Tibial artery (tissue), 4 donors: ENCODE measurements around the gene PPID.

Experiments
- DNase-seq, 2 donors: peaks; one replicate each; pipeline ENCODE4 v3.0.0-alpha.2; 2019
- H3K27ac ChIP-seq, 2 donors: fragments of 200-600 bp; sonication (generic) in 1 of 2; 1 replicate in 1 of 2; 2 replicates in 1 of 2; pipeline ENCODE4 v1.5.1; 2018 to 2019; ENCODE audit warnings: mild to moderate bottlenecking in 1 of 2
- H3K27me3 ChIP-seq, 2 donors: fragments of 200-600 bp; sonication (generic) in 1 of 2; one replicate each; pipeline versions ENCODE4 v1.5.1 to v1.6.0; 2016 to 2019
- H3K36me3 ChIP-seq, 3 donors: fragments of 200-600 bp; sonication (generic) in 2 of 3; one replicate each; pipeline ENCODE4 v1.5.1; 2016 to 2019; ENCODE audit warnings: mild to moderate bottlenecking in 2 of 3
- H3K4me1 ChIP-seq, 4 donors: fragments of 200-600 bp; sonication (generic) in 2 of 4; 1 replicate in 3 of 4; 2 replicates in 1 of 4; pipeline ENCODE4 v1.5.1; 2016 to 2019
- H3K4me3 ChIP-seq, 2 donors: fragments of 200-600 bp; sonication (generic) in 1 of 2; 1 replicate in 1 of 2; 2 replicates in 1 of 2; pipeline ENCODE4 v1.5.1; 2018 to 2019; ENCODE audit warnings: mild to moderate bottlenecking in 2 of 2
- H3K9me3 ChIP-seq, 3 donors: fragments of 200-600 bp; sonication (generic) in 1 of 3; one replicate each; pipeline ENCODE4 v1.5.1; 2016 to 2019
- intact Hi-C: fragments of 100-400 bp; cut with DNase I; formaldehyde crosslinking; loops from one replicate; pipeline ENCODE4 v1.15.0; 2023; ENCODE audit warnings: low total_unique reads
- TF ChIP-seq, protein P1 (sequence below), 2 experiments: fragments of 200-600 bp in 1 of 2; fragments of 450-650 bp in 1 of 2; IDR thresholded peaks; one replicate each; pipeline ENCODE4 v1.5.1; 2017 to 2019; ENCODE audit warnings: antibody characterized with exemption in 2 of 2, mild to moderate bottlenecking in 1 of 2, moderate library complexity in 1 of 2

The PPID gene

DNA sequence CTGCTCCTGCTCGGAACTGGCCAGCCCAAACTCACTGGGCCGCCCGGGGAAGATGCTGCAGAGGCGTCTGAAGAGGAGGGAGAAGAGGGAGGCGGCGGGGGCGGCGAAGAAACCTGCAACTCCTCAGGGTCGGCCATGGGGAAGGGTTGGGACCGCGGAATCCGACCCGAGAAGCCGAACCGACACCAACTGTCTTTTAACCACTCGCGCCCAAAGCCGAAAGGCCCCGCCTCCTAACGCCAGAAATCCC is 51.6 kb downstream of the PPID start, which contains the start of gene C4orf46:
TSS of gene C4orf46 (minus strand) at position 223 of the 250 bp plus-strand sequence. CDS start at position 137, 86 bp downstream.
- H3K27ac ChIP-seq: peak within 1 kb of the TSS; percentile 94 to 96
- peak within 1 kb of the TSS; percentile 75 to 82 for H3K4me3 ChIP-seq
- H3K9me3 ChIP-seq: no peaks in the 10 kb centered on the region
- TF ChIP-seq, protein P1, sequence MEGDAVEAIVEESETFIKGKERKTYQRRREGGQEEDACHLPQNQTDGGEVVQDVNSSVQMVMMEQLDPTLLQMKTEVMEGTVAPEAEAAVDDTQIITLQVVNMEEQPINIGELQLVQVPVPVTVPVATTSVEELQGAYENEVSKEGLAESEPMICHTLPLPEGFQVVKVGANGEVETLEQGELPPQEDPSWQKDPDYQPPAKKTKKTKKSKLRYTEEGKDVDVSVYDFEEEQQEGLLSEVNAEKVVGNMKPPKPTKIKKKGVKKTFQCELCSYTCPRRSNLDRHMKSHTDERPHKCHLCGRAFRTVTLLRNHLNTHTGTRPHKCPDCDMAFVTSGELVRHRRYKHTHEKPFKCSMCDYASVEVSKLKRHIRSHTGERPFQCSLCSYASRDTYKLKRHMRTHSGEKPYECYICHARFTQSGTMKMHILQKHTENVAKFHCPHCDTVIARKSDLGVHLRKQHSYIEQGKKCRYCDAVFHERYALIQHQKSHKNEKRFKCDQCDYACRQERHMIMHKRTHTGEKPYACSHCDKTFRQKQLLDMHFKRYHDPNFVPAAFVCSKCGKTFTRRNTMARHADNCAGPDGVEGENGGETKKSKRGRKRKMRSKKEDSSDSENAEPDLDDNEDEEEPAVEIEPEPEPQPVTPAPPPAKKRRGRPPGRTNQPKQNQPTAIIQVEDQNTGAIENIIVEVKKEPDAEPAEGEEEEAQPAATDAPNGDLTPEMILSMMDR (IDR thresholded peaks at IDR 0.05): no peak
- H3K4me1 ChIP-seq: peaks cover 0 to 20% (median 14%) of the 10 kb centered on the region in 4 donors
- DNase-seq: no peak
- no peaks in the 10 kb centered on the region for H3K27me3 ChIP-seq
- intact Hi-C loops: no loop called here
- no peaks in the 10 kb centered on the region for H3K36me3 ChIP-seq

DNA sequence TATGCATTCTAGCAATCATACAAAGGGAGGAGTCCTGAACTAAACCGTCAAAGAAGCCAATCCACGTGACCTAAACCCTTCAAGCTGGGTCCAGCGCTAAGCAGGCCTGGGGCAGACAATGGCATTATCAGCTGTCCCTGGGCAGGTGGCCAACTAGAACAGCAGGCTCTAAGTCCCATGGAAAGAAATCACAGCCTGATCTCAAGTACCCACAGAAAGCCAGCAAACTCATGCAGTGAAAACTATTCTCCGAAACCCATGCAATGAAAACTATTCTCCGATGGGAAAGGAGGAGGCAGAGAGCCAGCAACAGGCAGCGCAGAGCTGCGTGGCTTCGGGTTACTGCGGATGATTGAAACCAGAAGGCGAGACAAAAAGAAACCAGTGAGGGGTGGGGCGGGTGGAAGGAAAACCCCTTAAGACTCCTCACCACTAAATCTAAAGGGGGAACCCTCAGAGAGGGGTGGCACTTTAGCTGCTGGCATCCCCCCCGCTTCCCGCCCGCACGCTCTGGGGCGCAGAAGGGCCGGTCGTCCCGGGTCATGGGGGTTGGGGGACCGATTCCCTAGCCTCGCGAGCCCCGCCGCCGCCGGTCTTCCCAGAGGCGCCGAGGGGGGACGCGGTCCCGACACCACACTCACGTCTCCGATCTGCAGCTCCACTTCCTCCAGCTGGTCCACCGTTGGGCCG is 52.1 kb downstream of the PPID start:
- H3K27me3 ChIP-seq: no peaks in the 10 kb centered on the region
- DNase-seq: peak; percentile 42 to 74
- H3K27ac ChIP-seq: peak overlapping the region; percentile 94 to 96
- intact Hi-C loops: no loop called here
- peak overlapping the region; percentile 75 to 82 for H3K4me3 ChIP-seq
- TF ChIP-seq, protein P1 (IDR thresholded peaks at IDR 0.05): no peak
- H3K36me3 ChIP-seq: no peaks in the 10 kb centered on the region
- H3K9me3 ChIP-seq: no peaks in the 10 kb centered on the region
- H3K4me1 ChIP-seq: peaks cover 0 to 20% (median 14%) of the 10 kb centered on the region in 4 donors

DNA sequence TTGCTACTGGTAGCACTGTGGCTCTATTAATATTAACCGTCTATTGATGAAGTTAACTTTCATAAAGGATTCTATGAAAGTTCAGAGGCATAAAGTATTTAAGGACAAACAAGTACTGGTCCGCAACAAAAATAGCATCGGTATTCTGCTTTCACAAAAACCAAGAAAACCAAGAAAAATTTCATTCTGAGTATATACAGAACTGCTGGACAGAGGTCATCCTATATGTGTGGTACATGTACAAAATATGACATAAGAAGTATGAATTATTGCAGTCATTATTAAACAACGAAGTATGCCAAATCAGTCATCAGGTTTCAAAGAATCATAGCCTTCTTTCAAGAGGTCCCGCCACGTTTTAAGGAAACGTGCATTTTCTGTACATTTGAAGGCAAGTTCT is 53.9 kb downstream of the PPID start:
- H3K36me3 ChIP-seq: no peaks in the 10 kb centered on the region
- H3K27ac ChIP-seq: no peak overlapping the region
- H3K9me3 ChIP-seq: no peaks in the 10 kb centered on the region
- no peak for DNase-seq
- H3K4me1 ChIP-seq: peaks cover 0 to 20% (median 14%) of the 10 kb centered on the region in 4 donors
- no peak overlapping the region for H3K4me3 ChIP-seq
- intact Hi-C loops: no loop called here
- H3K27me3 ChIP-seq: no peaks in the 10 kb centered on the region
- TF ChIP-seq, protein P1 (IDR thresholded peaks at IDR 0.05): no peak

DNA sequence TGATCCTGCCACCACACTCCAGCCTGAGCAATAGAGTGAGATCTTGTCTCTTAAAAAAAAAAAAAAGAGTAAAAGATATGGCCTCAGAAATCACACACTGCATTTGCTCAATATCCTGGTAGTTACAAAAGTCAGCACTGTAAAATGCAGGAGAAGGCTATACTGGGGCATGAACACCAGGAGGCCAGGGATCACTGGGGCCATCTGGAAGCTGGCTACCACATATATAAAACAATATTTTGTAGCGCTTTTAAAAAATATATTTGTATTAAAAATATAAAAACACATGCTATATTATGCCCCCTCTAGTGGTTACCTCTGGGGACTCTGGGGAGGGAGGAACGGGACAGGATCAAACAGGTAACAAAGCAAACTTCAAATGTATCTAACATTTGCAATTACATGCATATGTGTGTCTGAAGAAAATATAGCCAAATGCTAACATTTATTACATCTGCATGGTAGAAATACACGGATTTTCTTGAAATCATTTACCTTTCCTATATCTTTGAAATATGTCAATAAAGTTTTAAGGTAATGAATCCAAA is 55.5 kb downstream of the PPID start:
- intact Hi-C loops: no loop called here
- TF ChIP-seq, protein P1 (IDR thresholded peaks at IDR 0.05): peak in 1 of 2 experiments; percentile 34
- Histone ChIP-seq H3K4me1 (peaks cover 0 to 13% (median 7%) of the 10 kb centered on the region in 4 donors), H3K27ac (no peak overlapping the region), H3K9me3 (no peaks in the 10 kb centered on the region), H3K27me3 (no peaks in the 10 kb centered on the region), H3K4me3 (no peak overlapping the region), H3K36me3 (no peaks in the 10 kb centered on the region)
- DNase-seq: no peak

DNA sequence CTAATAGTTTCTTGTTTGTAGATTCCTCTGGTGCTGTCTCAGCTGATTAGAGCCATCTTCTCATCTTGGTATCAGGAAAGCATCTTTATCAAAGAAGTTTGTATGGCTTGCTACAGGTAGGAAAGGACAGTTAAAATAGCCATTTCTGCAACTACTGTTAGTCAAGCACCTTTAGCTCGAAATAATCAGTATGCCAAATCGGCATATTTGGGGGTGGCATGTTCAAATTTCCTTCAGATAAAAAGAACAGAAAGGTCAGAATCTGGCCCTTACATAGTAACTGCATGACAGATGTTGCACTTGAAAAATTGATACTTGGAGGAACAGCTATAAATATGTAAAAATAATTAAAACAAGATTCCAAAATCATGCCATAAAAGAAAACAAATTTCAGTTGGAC is 56.3 kb downstream of the PPID start:
- Histone ChIP-seq H3K4me3 (no peak overlapping the region), H3K9me3 (no peaks in the 10 kb centered on the region), H3K36me3 (no peaks in the 10 kb centered on the region), H3K27me3 (no peaks in the 10 kb centered on the region), H3K27ac (no peak overlapping the region), H3K4me1 (peaks cover 0 to 11% (median 6%) of the 10 kb centered on the region in 4 donors)
- TF ChIP-seq, protein P1 (IDR thresholded peaks at IDR 0.05): no peak
- no peak for DNase-seq
- intact Hi-C loops: no loop called here
